ENCODE results near the gene CFAP126.
"Not testable (repeated sequence)": the region's sequence is repeated elsewhere in the genome, so short reads cannot be mapped to it uniquely, and the experiment has no call there.

The CFAP126 gene, protein sequence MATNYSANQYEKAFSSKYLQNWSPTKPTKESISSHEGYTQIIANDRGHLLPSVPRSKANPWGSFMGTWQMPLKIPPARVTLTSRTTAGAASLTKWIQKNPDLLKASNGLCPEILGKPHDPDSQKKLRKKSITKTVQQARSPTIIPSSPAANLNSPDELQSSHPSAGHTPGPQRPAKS

GRCh38 chr1:161367684-161368400 is at the start of gene CFAP126:
CFAP126 (minus strand) TSS chr1:161367876; CDS start chr1:161367868, 8 bp downstream.
- peak; percentile 73 for DNase-seq (ENCODE audit: low spot score)

DNA sequence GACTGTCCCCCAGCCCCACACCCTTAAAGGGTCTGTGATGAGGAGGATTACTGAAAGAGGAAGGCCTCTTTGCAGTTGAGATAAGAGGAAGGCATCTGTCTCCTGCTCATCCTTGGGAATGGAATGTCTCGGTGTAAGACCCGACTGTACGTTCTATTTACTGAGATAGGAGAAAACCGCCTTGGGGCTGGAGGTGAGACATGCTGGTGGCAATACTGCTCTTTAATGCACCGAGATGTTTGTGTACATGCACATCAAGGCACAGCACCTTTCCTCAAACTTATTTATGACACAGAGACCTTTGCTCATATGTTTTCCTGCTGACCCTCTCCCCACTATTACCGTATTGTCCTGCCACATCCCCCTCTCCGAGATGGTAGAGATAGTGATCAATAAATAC is 45.4 kb upstream of the CFAP126 start:
- not testable (repeated sequence) for DNase-seq (ENCODE audit: low spot score)

DNA sequence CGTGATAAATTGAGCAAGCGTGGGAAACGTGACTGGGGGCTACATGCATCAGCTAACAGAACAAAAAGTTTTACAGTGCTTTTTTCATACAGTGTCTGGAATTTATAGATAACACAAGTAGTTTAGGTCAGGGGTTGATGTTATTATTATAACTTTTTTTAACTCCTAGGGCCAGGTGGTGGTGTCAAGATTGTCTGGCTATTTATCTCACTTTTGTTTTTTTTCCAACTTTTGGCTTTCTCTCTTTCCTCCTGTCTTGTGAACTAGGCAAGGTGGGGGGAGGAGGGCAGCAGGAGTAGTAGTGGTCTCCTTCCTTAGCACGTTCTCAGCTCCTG is 42.9 kb upstream of the CFAP126 start:
- DNase-seq (ENCODE audit: low spot score), result not testable (repeated sequence)

DNA sequence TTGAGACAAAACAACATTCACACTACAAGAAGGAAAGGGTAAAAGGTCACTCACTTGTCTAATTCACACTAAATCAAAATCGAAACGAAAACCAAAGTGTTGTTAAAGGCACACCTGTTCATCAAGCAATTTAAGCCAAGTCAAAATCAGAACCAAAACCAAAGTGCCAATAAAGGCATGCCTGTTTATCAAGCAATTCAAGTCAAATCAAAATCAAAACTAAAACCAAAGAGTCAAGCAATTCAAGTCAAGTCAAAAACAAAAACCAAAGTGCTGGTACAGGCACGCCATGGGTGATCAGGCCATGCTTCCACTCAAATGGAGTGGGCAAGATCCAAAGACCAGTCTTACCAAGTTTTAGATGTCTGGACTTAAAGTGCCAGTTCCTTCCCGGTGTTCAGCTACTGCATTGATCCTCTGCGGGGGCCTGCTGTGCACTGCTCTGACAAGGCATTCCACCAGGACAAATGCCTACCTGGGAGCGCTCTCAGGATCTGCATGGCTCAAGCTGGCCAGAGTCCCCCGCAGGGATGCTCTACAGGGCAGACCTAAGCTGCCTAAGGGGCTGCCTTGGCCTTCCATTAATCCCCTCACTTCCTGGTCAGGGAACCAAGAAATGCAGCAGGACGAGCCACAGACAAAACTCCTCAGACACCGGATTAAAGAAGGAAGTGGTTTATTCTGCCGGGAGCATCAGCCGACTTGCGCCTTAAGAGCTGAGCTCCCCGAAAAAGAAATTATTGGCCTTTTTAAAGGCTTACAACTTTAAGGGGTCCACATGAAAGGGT is 42.4 kb upstream of the CFAP126 start:
- not testable (repeated sequence) for DNase-seq (ENCODE audit: low spot score)

DNA sequence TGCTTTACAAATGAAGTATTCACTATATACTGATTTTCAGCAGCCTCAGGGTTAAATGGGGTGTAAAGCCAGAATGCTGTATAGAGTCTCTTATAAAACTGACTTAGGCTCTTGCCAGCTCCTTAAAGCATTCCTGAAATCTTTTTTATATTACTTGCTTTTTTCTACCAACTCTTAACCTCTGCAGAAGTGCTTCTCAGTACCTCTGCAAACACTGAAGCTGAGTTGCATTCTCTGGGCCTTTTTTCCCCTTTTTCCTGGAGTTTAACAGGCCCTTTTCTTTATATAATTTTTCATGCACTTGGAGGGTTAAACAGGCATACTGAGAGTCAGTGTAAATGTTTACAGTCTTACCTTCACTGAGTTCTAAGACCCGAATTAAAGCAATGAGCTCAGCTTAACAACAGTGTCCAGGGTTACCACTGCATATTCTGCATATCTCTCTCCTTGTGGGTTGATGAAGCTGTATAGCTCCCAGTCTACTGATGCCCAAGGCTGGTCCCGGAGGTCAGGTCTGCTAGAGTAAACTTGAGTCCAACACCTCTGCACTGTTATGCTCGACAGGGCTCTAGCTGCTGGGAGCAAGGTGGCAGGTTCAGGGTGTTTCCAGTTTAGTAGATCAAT is 40.9 kb upstream of the CFAP126 start:
- no peak for DNase-seq (ENCODE audit: low spot score)

GRCh38 chr1:161407451-161407985 is 39.8 kb upstream of the CFAP126 start:
- no peak for DNase-seq (ENCODE audit: low spot score)

GRCh38 chr1:161406551-161406950 is 38.9 kb upstream of the CFAP126 start:
- not testable (repeated sequence) for DNase-seq (ENCODE audit: low spot score)

DNA sequence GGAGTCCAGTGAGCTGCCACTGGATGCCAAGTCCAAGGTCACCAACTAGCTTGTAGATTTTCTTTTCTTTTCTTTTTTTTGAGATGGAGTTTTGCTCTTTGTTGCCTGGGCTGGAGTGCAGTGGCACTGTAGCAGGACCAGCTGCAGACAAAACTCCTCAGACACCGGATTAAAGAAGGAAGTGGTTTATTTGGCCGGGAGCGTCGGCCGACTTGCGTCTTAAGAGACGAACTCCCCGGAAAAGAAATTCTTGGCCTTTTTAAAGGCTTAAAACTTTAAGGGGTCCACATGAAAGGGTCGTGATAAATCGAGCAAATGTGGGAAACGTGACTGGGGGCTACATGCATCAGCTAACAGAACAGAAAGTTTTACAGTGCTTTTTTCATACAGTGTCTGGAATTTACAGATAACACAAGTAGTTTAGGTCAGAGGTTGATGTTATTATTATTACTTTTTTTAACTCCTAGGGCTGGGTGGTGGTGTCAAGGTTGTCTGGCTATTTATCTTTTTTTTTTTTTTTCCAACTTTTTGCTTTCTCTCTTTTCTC is 36.4 kb upstream of the CFAP126 start:
- no peak for DNase-seq (ENCODE audit: low spot score)

- no peak for DNase-seq (ENCODE audit: low spot score)
These were observed 34.8 kb upstream of the CFAP126 start for GRCh38 chr1:161402446-161402845.

DNA sequence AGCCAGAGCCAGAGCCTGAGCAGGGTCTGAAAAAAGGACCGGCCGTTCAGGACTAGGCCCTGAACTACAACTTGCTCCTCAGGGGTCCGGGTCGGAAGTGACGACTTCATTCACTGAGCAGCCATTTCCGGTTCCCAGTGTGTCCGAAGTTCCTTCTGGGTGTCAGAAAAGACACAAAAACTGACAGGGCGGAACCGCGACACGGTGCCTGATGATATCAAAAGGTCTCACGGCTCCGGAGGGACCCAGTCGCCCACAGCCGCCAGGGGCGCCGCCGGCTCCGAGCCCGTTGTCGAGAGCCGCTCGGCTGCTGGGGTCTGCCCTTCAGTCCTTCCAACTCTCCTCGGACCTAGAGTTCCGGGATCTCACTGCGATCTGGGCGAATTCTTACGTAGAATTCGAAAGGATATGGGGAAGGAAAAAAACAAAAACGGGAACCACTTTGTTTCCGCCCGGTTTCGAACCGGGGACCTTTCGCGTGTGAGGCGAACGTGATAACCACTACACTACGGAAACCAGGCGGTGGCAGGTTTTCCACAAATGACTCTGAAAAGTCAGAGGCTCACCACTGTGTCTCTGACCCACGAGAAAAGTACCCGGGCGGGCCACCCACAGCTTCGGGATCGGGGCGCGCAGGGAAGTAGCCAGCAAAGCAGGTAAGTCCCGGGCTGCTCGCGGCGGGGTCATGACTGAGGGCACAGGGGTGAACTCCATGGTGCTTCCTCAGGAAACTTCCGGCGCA is 31.8 kb upstream of the CFAP126 start:
- peak; percentile 79 for DNase-seq (ENCODE audit: low spot score)

GRCh38 chr1:161398900-161399256 is 31.2 kb upstream of the CFAP126 start:
- DNase-seq (ENCODE audit: low spot score), result peak; percentile 18

DNA sequence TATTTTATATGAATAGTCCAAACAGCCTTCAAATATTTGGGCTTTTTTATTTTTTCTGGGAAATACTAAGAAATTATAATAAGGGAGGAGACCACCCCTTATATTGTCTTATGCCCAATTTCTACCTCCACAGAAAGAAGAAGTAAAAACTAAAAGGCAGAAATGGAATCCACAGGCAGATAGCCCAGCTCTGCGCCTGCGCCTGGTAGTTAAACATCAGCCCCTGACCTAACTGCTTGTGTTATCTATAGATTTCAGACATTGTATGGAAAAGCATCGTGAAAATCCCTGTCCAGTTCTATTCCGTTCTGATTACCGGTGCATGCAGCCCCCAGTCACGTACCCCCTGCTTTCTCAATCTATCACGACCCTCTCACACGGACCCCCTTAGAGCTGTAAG is 29.4 kb upstream of the CFAP126 start:
- not testable (repeated sequence) for DNase-seq (ENCODE audit: low spot score)

DNA sequence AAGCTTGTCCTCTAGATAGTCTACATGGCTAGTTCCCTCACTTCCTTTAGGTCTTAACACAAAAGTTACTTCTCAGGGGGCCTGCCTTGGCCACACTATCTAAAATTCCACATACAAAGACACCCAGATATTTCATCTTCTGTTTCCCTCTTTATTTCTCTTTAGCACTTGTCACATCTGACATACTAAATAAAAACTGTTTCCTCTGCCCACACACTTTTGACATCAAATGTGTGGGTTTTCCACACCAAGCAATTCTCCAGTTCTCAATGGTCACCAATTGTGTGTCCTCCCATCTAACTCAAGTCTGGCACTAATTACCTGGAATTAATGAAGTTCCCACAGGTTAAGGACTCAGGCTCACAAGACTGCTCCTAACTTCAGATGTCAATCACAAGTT is 25.5 kb upstream of the CFAP126 start:
- no peak for DNase-seq (ENCODE audit: low spot score)

GRCh38 chr1:161391611-161392010 is 23.9 kb upstream of the CFAP126 start:
- no peak for DNase-seq (ENCODE audit: low spot score)

DNA sequence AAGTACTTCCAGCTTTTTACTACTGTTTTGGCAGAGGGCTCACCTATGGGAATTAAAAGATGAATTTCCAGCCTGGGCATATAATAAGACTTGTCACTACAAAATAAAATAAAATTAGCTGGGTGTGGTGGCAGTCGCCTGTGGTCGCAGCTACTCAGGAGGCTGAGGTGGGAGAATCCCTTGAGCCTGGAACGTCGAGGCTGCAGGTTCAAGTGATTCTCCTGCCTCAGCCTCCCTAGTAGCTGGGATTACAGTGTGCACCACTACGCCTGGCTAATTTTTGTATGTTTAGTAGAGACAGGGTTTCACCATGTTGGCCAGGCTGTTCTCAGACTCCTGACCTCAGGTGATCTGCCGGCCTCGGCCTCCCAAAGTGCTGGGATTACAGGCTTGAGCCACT is 23.5 kb upstream of the CFAP126 start:
- DNase-seq (ENCODE audit: low spot score), result not testable (repeated sequence)

- DNase-seq (ENCODE audit: low spot score), result no peak
These were observed 22.8 kb upstream of the CFAP126 start for GRCh38 chr1:161390559-161390858.

DNA sequence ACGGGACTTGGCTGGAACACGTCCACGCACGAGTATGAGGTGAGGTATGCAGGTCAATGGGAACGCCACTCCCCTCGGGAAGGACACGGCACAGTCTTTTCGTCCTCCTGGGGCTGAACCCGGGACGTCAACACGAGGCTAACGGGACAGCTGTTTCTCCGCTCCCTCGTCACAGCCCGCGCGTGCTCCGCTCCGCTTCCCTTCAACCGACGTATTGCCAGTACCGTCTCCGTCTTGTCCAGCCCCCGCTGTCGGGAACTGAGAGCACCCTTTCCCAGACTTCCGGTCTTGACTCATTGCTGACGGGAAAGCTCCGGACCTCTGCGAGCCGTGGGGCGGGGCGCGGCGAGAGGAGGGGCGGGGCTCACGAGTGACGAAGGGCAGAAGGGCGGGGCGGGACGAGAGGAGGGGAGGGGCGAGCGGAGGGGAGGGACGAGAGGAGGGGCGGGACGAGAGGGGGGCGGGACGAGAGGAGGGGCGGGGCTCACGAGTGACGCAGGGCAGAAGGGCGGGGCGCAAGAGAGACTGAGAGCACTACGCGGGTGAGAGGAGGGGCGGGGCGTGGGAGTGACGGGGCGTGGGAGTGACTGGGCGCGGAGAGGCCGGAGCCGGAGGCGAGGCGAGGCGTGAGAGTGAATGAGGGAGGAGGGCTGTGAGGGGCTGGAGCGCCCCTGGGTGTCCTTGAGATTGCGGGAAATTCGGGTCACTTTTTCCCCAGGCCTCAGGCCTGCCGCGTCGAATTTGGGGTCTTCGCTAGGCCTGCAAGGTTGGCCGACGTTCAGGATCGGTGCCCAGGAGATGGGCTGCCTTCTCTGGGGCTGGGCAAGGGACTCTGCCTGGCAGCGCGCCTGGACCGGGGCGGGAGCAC is 22.2 kb upstream of the CFAP126 start:
- peak; percentile 94 for DNase-seq (ENCODE audit: low spot score)

- DNase-seq (ENCODE audit: low spot score), result not testable (repeated sequence)
These were observed 21.5 kb upstream of the CFAP126 start for GRCh38 chr1:161389158-161389557.

GRCh38 chr1:161388639-161389038 is 21.0 kb upstream of the CFAP126 start:
- no peak for DNase-seq (ENCODE audit: low spot score)

GRCh38 chr1:161382214-161383019 is 14.7 kb upstream of the CFAP126 start:
- DNase-seq (ENCODE audit: low spot score), result peak; percentile 24

Data from AG08396 (cell line).